Stimulated activated CD8-positive, alpha-beta memory T cell treated with anti-CD3 and anti-CD28 coated beads, Interleukin-4, amount 100 ng/mL, for 48 hours (primary cell): ENCODE results near the gene OCA2.

Experiments used
- DNase-seq: peaks from one replicate; pipeline ENCODE4 v3.0.0-alpha.2; 2020

OCA2 gene

GRCh38 chr15:28068930-28069329, 30.2 kb downstream of the OCA2 start:
- no peak for DNase-seq

- no peak for DNase-seq
Observed at GRCh38 chr15:28066231-28066630, 32.9 kb downstream of the OCA2 start.

- no peak for DNase-seq
Observed at GRCh38 chr15:28060005-28060404, 39.1 kb downstream of the OCA2 start.

GRCh38 chr15:28058082-28058481, 41.0 kb downstream of the OCA2 start:
- DNase-seq: no peak

- DNase-seq: no peak
Observed at GRCh38 chr15:28051955-28052633, 47.0 kb downstream of the OCA2 start.

GRCh38 chr15:28049581-28049980, 49.5 kb downstream of the OCA2 start:
- no peak for DNase-seq

GRCh38 chr15:28047277-28047676, 51.8 kb downstream of the OCA2 start:
- no peak for DNase-seq

- DNase-seq: no peak
Observed at GRCh38 chr15:28044121-28044672, 54.9 kb downstream of the OCA2 start.

- DNase-seq: no peak
Observed at GRCh38 chr15:28043691-28044091, 55.4 kb downstream of the OCA2 start.

- DNase-seq: no peak
Observed at GRCh38 chr15:28037969-28038590, 61.0 kb downstream of the OCA2 start.

GRCh38 chr15:28033443-28033842, 65.7 kb downstream of the OCA2 start:
- DNase-seq: no peak

GRCh38 chr15:28030801-28031200, 68.3 kb downstream of the OCA2 start:
- no peak for DNase-seq

- no peak for DNase-seq
Observed at GRCh38 chr15:28027714-28028076, 71.4 kb downstream of the OCA2 start.

GRCh38 chr15:28026764-28027713, 72.1 kb downstream of the OCA2 start:
- DNase-seq: no peak

GRCh38 chr15:28026221-28026620, 72.9 kb downstream of the OCA2 start:
- no peak for DNase-seq

GRCh38 chr15:28025413-28025812, 73.7 kb downstream of the OCA2 start:
- no peak for DNase-seq

- no peak for DNase-seq
Observed at GRCh38 chr15:28024889-28025250, 74.2 kb downstream of the OCA2 start.

GRCh38 chr15:28023933-28024888, 74.9 kb downstream of the OCA2 start:
- no peak for DNase-seq

- no peak for DNase-seq
Observed at GRCh38 chr15:28023422-28023821, 75.7 kb downstream of the OCA2 start.

GRCh38 chr15:28022961-28023360, 76.2 kb downstream of the OCA2 start:
- DNase-seq: no peak

- DNase-seq: no peak
Observed at GRCh38 chr15:28022181-28022580, 76.9 kb downstream of the OCA2 start.

- DNase-seq: peak; percentile 31
Observed at GRCh38 chr15:28021281-28022039, 77.7 kb downstream of the OCA2 start.
